Stimulated activated effector memory CD8-positive, alpha-beta T cell treated with anti-CD3 and anti-CD28 coated beads, Interleukin-12 subunit alpha, Interleukin-12 subunit beta, amount 100 ng/mL, for 72 hours (primary cell): ENCODE data around the gene GLIPR1L2.
"Not testable (repeated sequence)": the region's sequence is repeated elsewhere in the genome, so short reads cannot be mapped to it uniquely, and the experiment has no call there.

Experiments
- ATAC-seq: fragments of 150-1000 bp; cut with Tn5 transposase; 2 replicates; pipeline ENCODE4 v1.10.0; 2021
- DNase-seq, 2 donors: peaks; one replicate each; pipeline ENCODE4 v3.0.0; 2021 to 2022; ENCODE audit warnings: low spot score in 2 of 2
- H3K27ac Mint-ChIP-seq: one replicate; pipeline ENCODE4 v1.8.0; 2022; ENCODE audit warnings: mild to moderate bottlenecking, mixed read lengths
- H3K36me3 Mint-ChIP-seq: one replicate; pipeline ENCODE4 v1.8.0; 2022; ENCODE audit warnings: mild to moderate bottlenecking, mixed read lengths
- H3K4me1 Mint-ChIP-seq: one replicate; pipeline ENCODE4 v1.8.0; 2022; ENCODE audit warnings: mixed read lengths
- H3K4me3 Mint-ChIP-seq: one replicate; pipeline ENCODE4 v1.8.0; 2022; ENCODE audit warnings: mild to moderate bottlenecking, mixed read lengths
- H3K9me3 Mint-ChIP-seq: one replicate; pipeline ENCODE4 v1.8.0; 2022; ENCODE audit warnings: mixed read lengths

GLIPR1L2 gene

GRCh38 chr12:75404231-75404630, 13.3 kb downstream of the GLIPR1L2 start:
- no peak for ATAC-seq
- no peaks in the 10 kb centered on the region for H3K4me1 Mint-ChIP-seq
- no peak overlapping the region for H3K4me3 Mint-ChIP-seq
- H3K36me3 Mint-ChIP-seq = no peaks in the 10 kb centered on the region
- H3K27ac Mint-ChIP-seq = no peak overlapping the region
- no peaks in the 10 kb centered on the region for H3K9me3 Mint-ChIP-seq
- no peak for DNase-seq

DNA sequence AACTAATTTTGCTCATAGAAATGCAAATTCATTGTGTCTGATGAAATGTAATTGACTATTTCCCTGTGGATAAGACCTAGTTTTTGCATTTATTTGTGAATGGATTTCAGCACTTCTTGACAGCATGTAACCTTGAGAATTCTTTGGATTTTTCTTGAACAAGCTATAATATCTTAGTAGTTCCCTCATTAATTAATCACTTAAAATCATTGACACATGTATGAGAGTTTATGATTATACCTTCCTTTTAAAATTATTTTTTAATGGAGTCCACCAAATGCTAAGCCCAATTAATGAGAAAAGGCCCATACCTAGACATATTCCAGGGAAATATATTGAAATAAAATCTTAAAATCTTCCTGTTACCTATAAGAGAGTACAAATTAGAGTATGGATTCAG, 16.8 kb downstream of the GLIPR1L2 start:
- no peak for ATAC-seq
- H3K4me1 Mint-ChIP-seq = no peaks in the 10 kb centered on the region
- no peaks in the 10 kb centered on the region for H3K36me3 Mint-ChIP-seq
- H3K9me3 Mint-ChIP-seq = no peaks in the 10 kb centered on the region
- H3K27ac Mint-ChIP-seq = no peak overlapping the region
- DNase-seq = no peak
- H3K4me3 Mint-ChIP-seq = no peak overlapping the region

DNA sequence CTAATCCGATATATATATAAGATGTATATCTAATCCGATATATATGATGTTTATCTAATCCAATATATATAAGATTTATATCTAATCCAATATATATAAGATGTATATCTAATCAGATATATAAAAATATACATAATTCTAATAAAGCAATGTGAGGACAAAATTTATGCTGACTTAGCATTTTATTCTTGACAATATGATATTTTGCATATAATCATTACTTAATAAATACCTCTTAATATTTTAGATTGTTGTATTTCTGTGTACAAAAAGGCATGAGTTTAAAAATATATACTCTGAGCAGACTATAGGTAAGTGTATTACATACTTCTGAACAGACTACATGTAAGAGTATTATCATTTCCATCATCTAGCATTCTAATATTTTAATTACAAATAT, 18.9 kb downstream of the GLIPR1L2 start:
- DNase-seq (no peak), ATAC-seq (no peak)
- Mint-ChIP-seq H3K36me3 (no peaks in the 10 kb centered on the region), H3K4me1 (no peaks in the 10 kb centered on the region), H3K9me3 (no peaks in the 10 kb centered on the region), H3K4me3 (no peak overlapping the region), H3K27ac (no peak overlapping the region)

DNA sequence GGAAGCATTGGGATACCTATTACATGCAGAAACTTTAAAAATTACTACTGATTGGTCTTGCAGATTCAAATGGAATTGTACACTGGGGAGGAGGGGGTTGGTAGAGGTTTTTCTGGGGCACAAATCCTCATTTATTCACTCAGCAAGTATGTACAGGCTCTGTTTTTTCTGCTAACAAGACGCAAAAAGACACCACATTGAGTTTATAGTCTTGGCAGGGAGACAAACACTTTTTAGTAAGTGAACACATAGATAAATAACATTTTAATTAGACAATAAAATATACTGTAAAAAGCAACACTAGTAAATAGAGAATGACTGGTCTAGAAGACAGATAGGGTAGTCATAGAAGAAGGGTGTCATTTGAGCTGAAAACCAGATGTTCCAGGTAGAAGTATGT, 23.8 kb downstream of the GLIPR1L2 start:
- no peaks in the 10 kb centered on the region for H3K4me1 Mint-ChIP-seq
- peaks cover 3% of the 10 kb centered on the region for H3K9me3 Mint-ChIP-seq
- no peaks in the 10 kb centered on the region for H3K36me3 Mint-ChIP-seq
- DNase-seq = no peak
- H3K4me3 Mint-ChIP-seq = no peak overlapping the region
- H3K27ac Mint-ChIP-seq = no peak overlapping the region
- no peak for ATAC-seq

GRCh38 chr12:75419841-75420240, 29.0 kb downstream of the GLIPR1L2 start:
- H3K9me3 Mint-ChIP-seq = peaks cover 5% of the 10 kb centered on the region
- H3K36me3 Mint-ChIP-seq = no peaks in the 10 kb centered on the region
- ATAC-seq = no peak
- H3K4me3 Mint-ChIP-seq = no peak overlapping the region
- DNase-seq = no peak
- H3K4me1 Mint-ChIP-seq = no peaks in the 10 kb centered on the region
- no peak overlapping the region for H3K27ac Mint-ChIP-seq

DNA sequence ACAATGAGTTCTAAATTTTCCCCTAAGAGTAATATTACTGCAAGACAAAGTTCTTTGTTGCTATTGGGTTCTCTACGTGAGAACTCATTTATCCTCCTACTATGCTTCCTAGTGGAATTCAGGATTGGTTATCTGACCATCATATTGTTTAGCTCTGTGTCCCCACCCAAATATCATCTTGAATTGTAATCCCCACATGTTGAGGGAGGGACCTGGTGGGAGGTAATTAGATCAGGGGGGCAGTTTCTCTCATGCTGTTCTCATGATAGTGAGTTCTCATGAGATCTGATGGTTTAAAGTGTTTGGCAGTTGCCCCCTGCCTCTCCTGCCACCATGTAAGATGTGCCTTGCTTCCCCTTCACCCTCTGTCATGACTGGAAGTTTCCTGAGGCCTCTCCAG, 36.6 kb downstream of the GLIPR1L2 start:
- Mint-ChIP-seq H3K36me3 (no peaks in the 10 kb centered on the region), H3K9me3 (peaks cover 12% of the 10 kb centered on the region), H3K27ac (no peak overlapping the region), H3K4me1 (no peaks in the 10 kb centered on the region), H3K4me3 (no peak overlapping the region)
- no peak for DNase-seq
- ATAC-seq = no peak

DNA sequence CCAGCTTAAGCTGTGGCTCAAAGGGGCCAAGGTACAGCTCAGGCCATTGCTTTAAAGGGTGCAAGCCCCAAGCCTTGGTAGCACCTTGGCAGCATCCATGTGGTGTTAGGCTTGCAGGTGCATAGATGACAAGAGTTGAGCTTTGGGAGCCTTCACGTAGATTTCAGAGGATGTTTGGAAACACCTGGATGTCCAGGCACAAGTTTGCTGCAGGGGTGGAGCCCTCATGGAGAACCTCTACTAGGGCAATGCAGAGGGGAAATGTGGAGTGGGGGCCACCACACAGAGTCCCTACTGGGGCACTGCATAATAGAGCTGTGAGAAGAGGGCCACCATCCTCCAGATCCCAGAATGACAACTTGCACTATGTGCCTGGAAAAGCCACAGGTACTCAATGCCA, 37.9 kb downstream of the GLIPR1L2 start:
- no peak overlapping the region for H3K4me3 Mint-ChIP-seq
- H3K9me3 Mint-ChIP-seq = peaks cover 12% of the 10 kb centered on the region
- no peaks in the 10 kb centered on the region for H3K4me1 Mint-ChIP-seq
- H3K36me3 Mint-ChIP-seq = no peaks in the 10 kb centered on the region
- no peak overlapping the region for H3K27ac Mint-ChIP-seq
- DNase-seq (no peak), ATAC-seq (no peak)

DNA sequence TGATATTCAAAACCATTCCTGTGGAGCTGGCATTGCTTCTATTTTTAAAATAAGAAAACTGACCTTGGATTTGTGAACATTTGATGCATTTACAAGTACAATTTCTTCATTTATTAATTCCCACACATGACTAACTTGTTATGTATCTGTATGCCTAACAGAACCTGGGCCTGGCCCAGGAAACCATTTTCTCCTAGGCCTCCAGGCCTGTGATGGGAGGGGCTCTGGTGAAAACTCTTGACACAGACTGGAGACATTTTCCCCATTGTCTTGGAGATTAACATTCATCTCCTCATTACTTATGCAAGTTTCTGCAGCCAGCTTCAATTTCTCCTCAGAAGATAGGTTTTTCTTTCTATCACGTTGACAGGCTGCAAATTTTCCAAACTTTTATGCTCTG, 42.0 kb downstream of the GLIPR1L2 start:
- H3K4me1 Mint-ChIP-seq = no peaks in the 10 kb centered on the region
- no peak for ATAC-seq
- peaks cover under 1% of the 10 kb centered on the region for H3K9me3 Mint-ChIP-seq
- H3K36me3 Mint-ChIP-seq = no peaks in the 10 kb centered on the region
- no peak overlapping the region for H3K27ac Mint-ChIP-seq
- H3K4me3 Mint-ChIP-seq = no peak overlapping the region
- DNase-seq = no peak

GRCh38 chr12:75437564-75437963, 46.7 kb downstream of the GLIPR1L2 start:
- H3K27ac Mint-ChIP-seq = no peak overlapping the region
- no peaks in the 10 kb centered on the region for H3K4me1 Mint-ChIP-seq
- H3K9me3 Mint-ChIP-seq = no peaks in the 10 kb centered on the region
- H3K4me3 Mint-ChIP-seq = no peak overlapping the region
- DNase-seq (no peak), ATAC-seq (peak; percentile 86)
- H3K36me3 Mint-ChIP-seq = no peaks in the 10 kb centered on the region

- DNase-seq (no peak), ATAC-seq (peak; percentile 60)
- Mint-ChIP-seq H3K27ac (no peak overlapping the region), H3K36me3 (no peaks in the 10 kb centered on the region), H3K9me3 (no peaks in the 10 kb centered on the region), H3K4me3 (no peak overlapping the region), H3K4me1 (no peaks in the 10 kb centered on the region)
Measured at GRCh38 chr12:75438059-75438754, 47.3 kb downstream of the GLIPR1L2 start.

DNA sequence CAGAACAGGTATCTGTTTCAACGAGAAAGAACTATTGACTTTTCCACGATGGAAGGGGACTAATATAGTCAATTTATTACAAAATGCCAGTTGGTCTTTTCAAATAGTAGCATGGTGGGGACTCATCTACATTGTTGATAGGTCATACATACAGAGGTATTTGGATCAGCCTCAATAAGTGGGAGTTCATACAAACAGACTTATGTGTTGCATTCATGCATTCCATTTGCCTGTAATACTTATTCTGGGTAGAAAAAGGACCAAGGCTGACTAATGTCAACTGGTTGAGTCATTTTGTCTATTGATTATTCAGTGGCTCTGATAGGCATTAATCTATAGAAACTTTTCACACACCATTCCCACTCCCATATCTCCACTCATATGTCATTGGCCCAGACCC, 48.2 kb downstream of the GLIPR1L2 start:
- H3K4me1 Mint-ChIP-seq = no peaks in the 10 kb centered on the region
- no peaks in the 10 kb centered on the region for H3K9me3 Mint-ChIP-seq
- H3K36me3 Mint-ChIP-seq = no peaks in the 10 kb centered on the region
- no peak overlapping the region for H3K4me3 Mint-ChIP-seq
- no peak for DNase-seq
- ATAC-seq = no peak
- H3K27ac Mint-ChIP-seq = no peak overlapping the region

GRCh38 chr12:75439930-75440329, 49.0 kb downstream of the GLIPR1L2 start:
- Mint-ChIP-seq H3K4me3 (no peak overlapping the region), H3K36me3 (no peaks in the 10 kb centered on the region), H3K4me1 (no peaks in the 10 kb centered on the region), H3K27ac (no peak overlapping the region), H3K9me3 (no peaks in the 10 kb centered on the region)
- DNase-seq = no peak
- no peak for ATAC-seq

DNA sequence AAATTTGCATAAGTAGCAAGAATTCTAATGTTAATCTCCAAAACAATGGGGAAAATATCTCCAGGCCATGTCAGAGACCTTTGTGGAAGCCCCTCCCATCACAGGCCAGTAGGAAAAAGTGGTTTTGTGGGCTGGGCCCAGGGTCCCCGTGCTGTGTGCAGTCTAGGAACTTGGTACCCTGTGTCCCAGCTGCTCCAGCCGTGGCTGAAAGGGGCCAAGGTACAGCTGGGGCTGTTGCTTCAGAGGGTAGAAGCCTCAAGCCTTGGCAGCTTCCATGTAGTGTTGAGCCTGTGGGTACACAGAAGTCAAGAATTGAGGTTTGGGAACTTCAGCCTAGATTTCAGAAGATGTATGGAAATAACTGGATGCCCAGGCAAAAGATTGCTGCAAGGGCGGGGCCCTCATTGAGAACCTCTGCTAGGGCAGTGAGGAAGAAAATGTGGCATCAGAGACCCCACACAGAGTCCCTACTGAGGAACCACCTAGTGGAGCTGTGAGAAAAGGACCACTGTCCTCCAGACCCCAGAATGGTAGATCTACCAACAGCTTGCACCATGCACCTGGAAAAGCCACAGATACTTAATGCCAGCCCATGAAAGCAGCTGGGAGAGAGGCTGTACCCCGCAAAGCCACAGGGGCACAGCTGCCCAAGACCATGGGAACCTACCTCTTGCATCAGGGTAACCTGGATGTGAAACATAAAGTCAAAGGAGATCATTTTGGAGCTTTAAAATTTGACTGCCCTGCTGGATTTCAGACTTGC, 51.0 kb downstream of the GLIPR1L2 start:
- not testable (repeated sequence) for H3K4me1 Mint-ChIP-seq, H3K36me3 Mint-ChIP-seq, ATAC-seq, H3K4me3 Mint-ChIP-seq, H3K9me3 Mint-ChIP-seq, H3K27ac Mint-ChIP-seq, DNase-seq

GRCh38 chr12:75442454-75442853, 51.6 kb downstream of the GLIPR1L2 start:
- not testable (repeated sequence) for H3K4me3 Mint-ChIP-seq, H3K9me3 Mint-ChIP-seq, ATAC-seq, H3K36me3 Mint-ChIP-seq, H3K4me1 Mint-ChIP-seq, DNase-seq, H3K27ac Mint-ChIP-seq

- ATAC-seq (no peak), DNase-seq (no peak)
- Mint-ChIP-seq H3K4me3 (no peak overlapping the region), H3K4me1 (no peaks in the 10 kb centered on the region), H3K9me3 (no peaks in the 10 kb centered on the region), H3K27ac (no peak overlapping the region), H3K36me3 (no peaks in the 10 kb centered on the region)
Measured at GRCh38 chr12:75443709-75444108, 52.8 kb downstream of the GLIPR1L2 start.

- Mint-ChIP-seq H3K4me3 (no peak overlapping the region), H3K27ac (no peak overlapping the region), H3K4me1 (no peaks in the 10 kb centered on the region), H3K9me3 (no peaks in the 10 kb centered on the region), H3K36me3 (no peaks in the 10 kb centered on the region)
- ATAC-seq = no peak
- no peak for DNase-seq
Measured at GRCh38 chr12:75444429-75445136, 53.7 kb downstream of the GLIPR1L2 start.
